Omental fat pad (tissue), 4 donors: Measurements from ENCODE around the gene LRCH2. TPM values are rescaled to one million over a fixed set of nuclear protein-coding genes. Genes with fewer than 3 reads are reported as not detected.

Experiments used
- ATAC-seq: fragments of 150-250 bp; one replicate; pipeline ENCODE4 v1.9.1; 2016; ENCODE audit warnings: mild to moderate bottlenecking, moderate library complexity; ENCODE audit not compliant: low FRiP score
- DNase-seq: peaks from one replicate; pipeline ENCODE4 v3.0.0-alpha.2; 2019; ENCODE audit warnings: low spot score
- CTCF ChIP-seq, 3 donors: fragments of 450-650 bp; IDR thresholded peaks; one replicate each; pipeline ENCODE4 v1.5.1; 2016 to 2017; ENCODE audit warnings: antibody characterized with exemption in 3 of 3, mild to moderate bottlenecking in 3 of 3, moderate library complexity in 2 of 3
- total RNA-seq, 4 donors: library from RNA; depleted of rRNA; stranded (reverse); fragments of >200 nt; gene quantifications; one replicate each; pipeline ENCODE4 v1.1.0, GENCODE V29; 2016

The LRCH2 gene
- total RNA-seq, 4 donors from 2014 or later = 2.2 to 10.6 (median 3.4) TPM

GRCh38 chrX:115204040-115204439 is 29.9 kb downstream of the LRCH2 start:
- DNase-seq (no peak), ATAC-seq (no peak)
- no peak for TF ChIP-seq CTCF (IDR thresholded peaks at IDR 0.05)

DNA sequence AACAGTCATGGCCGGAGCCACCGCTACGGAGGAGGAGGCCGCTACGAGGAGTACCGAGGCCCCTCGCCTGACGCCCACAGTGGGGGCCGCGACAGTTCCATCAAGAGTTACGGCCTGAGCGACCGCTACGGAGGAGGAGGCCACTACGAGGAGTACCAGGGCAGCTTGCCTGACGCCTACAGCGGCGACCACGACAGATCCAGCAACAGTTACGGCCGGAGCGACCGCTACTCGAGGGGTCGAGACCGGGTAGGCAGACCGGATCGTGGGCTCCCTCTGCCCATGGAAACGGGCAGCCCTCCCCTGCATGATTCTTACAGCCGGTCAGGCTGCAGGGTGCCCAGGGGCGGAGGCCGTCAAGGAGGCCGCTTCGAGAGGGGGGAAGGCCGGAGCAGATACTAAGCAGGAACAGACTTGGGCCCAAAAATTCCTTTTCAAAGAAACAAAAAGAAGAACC is 41.6 kb downstream of the LRCH2 start:
- ATAC-seq = no peak
- no peak for TF ChIP-seq CTCF (IDR thresholded peaks at IDR 0.05)
- DNase-seq = no peak

DNA sequence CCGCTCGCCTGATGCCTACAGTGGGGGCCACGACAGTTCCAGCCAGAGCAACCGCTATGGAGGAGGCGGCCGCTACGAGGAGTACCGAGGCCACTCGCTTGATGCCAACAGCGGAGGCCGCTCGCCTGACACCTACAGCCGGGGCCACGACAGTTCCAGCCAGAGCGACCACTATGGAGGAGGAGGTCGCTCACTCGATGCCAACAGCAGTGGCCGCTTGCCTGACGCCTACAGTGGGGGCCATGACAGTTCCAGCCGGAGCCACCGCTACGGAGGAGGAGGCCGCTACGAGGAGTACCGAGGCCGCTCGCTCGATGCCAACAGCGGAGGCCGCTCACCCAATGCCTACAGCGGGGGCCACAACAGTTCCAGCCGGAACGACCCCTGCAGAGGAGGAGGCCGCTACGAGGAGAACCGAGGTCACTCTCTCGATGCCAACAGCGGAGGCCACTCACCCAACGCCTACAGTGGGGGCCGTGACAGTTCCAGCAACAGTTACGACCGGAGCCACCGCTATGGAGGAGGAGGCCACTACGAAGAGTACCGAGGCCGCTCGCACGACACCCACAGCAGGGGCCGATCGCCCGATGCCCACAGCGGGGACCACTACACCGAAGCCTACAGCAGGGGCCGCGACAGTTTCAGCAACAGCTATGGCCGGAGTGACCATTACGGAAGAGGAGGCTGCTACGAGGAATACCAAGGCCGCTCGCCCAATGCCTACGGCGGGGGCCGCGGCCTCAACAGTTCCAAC is 42.2 kb downstream of the LRCH2 start:
- DNase-seq = no peak
- ATAC-seq = no peak
- TF ChIP-seq CTCF (IDR thresholded peaks at IDR 0.05) = no peak

- no peak for TF ChIP-seq CTCF (IDR thresholded peaks at IDR 0.05)
- no peak for DNase-seq
- ATAC-seq = no peak
These were observed 43.0 kb downstream of the LRCH2 start for GRCh38 chrX:115190636-115191489.

DNA sequence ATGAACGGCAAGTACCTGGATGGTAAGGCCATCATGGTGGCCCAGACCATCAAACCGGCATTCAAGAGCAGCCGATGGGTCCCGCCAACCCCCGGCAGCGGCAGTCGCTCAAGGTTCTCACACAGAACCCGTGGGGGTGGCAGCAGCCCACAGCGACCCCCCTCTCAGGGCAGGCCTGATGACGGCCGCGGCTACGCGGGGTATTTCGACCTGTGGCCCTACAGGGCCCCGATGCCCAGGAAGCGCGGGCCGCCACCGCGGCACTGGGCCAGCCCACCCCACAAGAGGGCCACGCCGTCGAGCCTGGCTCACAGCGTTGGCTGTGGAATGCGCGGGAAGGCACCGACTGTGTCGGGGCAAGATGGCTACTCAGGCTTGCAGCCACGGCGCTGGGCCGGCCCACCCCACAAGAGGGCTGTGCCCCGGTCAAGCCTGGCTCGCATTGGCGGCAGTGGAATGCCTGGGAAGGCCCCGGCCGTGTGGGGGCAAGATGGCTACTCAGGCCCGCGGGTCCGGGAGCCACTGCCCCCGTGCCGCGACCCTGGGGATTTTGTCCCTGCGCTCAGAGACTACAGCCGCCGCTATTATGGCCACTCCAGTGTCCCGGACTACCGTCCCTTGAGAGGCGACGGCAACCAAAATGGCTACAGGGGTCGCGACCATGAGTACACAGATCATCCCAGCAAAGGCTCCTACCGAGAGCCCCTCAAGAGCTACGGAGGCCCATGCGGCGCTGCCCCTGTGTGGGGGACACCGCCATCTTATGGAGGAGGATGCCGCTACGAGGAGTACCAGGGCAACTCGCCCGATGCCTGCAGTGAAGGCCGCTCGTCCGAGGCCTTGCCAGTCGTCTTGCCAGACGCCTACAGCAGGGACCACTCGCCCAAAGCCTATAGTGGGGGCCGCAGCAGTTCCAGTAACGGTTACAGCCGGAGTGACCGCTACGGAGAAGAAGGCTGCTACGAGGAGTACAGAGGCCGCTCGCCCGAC is 44.0 kb downstream of the LRCH2 start:
- no peak for ATAC-seq
- no peak for TF ChIP-seq CTCF (IDR thresholded peaks at IDR 0.05)
- DNase-seq = no peak

GRCh38 chrX:115189110-115189509 is 44.8 kb downstream of the LRCH2 start, which contains the start of gene RBMXL3:
Gene RBMXL3, plus strand, starts transcription at chrX:115189410. Its CDS starts 32 bp downstream, at chrX:115189442.
- no peak for ATAC-seq
- DNase-seq = no peak
- TF ChIP-seq CTCF (IDR thresholded peaks at IDR 0.05) = no peak
